ENCODE data around the gene OPHN1. TPM values are rescaled to one million over a fixed set of nuclear protein-coding genes. Genes with fewer than 3 reads are reported as not detected.

OPHN1 gene
- total and polyA plus RNA-seq, 2 experiments from 2014 or later: 2.2 to 3.8 TPM

GRCh38 chrX:68287419-68287818 lies 145.9 kb downstream of the OPHN1 start (continued):
- TF ChIP-seq ETS1 (IDR thresholded peaks at IDR 0.05) (no peak), ZNF114 (CRISPR knock-in tag; IDR thresholded peaks at IDR 0.05) (no peak), EZH2phosphoT487 (IDR thresholded peaks at IDR 0.05; ENCODE audit: unreplicated experiment) (no peak), POLR2AphosphoS5 (IDR thresholded peaks at IDR 0.05; ENCODE audit: low read depth) (no peak)

- no peak overlapping the region for H3K27ac Mint-ChIP-seq
These were observed 146.3 kb downstream of the OPHN1 start for GRCh38 chrX:68286980-68287379.

More at GRCh38 chrX:68286980-68287379, 146.3 kb downstream of the OPHN1 start:
- Mint-ChIP-seq H3K36me3 (ENCODE audit: low read depth) (no peaks in the 10 kb centered on the region), H3K4me3 (no peak overlapping the region), H3K27me3 (ENCODE audit: insufficient read depth, low read depth, poor library complexity) (no peaks in the 10 kb centered on the region), H3K4me1 (no peaks in the 10 kb centered on the region), H3K9me3 (no peaks in the 10 kb centered on the region)
- Histone ChIP-seq H3K27ac (ENCODE audit: low read depth) (no peak overlapping the region), H3K27me3 (ENCODE audit: insufficient read depth) (no peaks in the 10 kb centered on the region), H3K4me2 (no peak overlapping the region), H2AFZ (no peak overlapping the region), H3K4me3 (no peak overlapping the region), H4K20me1 (replicated peaks; ENCODE audit: insufficient read depth) (no peaks in the 10 kb centered on the region), H3K79me2 (replicated peaks; ENCODE audit: insufficient read depth) (no peaks in the 10 kb centered on the region), H3F3A (replicated peaks; ENCODE audit: low read depth) (no peaks in the 10 kb centered on the region), H3K9me2 (ENCODE audit: insufficient read depth) (no peaks in the 10 kb centered on the region), H3K36me3 (ENCODE audit: insufficient read depth) (no peaks in the 10 kb centered on the region), H3K4me1 (ENCODE audit: insufficient read depth) (no peaks in the 10 kb centered on the region)
- no peak for ATAC-seq
- TF ChIP-seq ZNF114 (CRISPR knock-in tag; IDR thresholded peaks at IDR 0.05) (no peak), ETS1 (IDR thresholded peaks at IDR 0.05) (no peak), NANOG (IDR thresholded peaks at IDR 0.05; ENCODE audit: borderline replicate concordance) (no peak), JUNB (IDR thresholded peaks at IDR 0.05; ENCODE audit: unreplicated experiment) (no peak), REST (IDR thresholded peaks at IDR 0.05; ENCODE audit: unreplicated experiment) (no peak), STAT1 (IDR thresholded peaks at IDR 0.05; ENCODE audit: unreplicated experiment) (no peak), EZH2phosphoT487 (IDR thresholded peaks at IDR 0.05; ENCODE audit: unreplicated experiment) (no peak), POLR2AphosphoS5 (IDR thresholded peaks at IDR 0.05; ENCODE audit: low read depth) (no peak), CTCF (conservative IDR thresholded peaks at IDR 0.05; ENCODE audit: low read depth in 2 of 2) (no peak), ZNF331 (CRISPR knock-in tag; IDR thresholded peaks at IDR 0.05; ENCODE audit: low read depth) (no peak)
- no peak for DNase-seq (ENCODE audit: low spot score)
